Endothelial cell (in vitro differentiated cells): ENCODE data around the gene EXOSC7. TPM values are rescaled to one million over a fixed set of nuclear protein-coding genes. Genes with fewer than 3 reads are reported as not detected.

Experiments used
- DNase-seq: peaks from one replicate; pipeline ENCODE4 v3.0.0; 2021; ENCODE audit warnings: low spot score
- H3K27ac Mint-ChIP-seq: one replicate; pipeline ENCODE4 v1.8.0; 2021; ENCODE audit warnings: mixed read lengths, inconsistent platforms; ENCODE audit not compliant: unreplicated experiment
- H3K27me3 Mint-ChIP-seq: one replicate; pipeline ENCODE4 v1.8.0; 2021; ENCODE audit warnings: mild to moderate bottlenecking, moderate library complexity, mixed read lengths, inconsistent platforms; ENCODE audit not compliant: unreplicated experiment
- H3K36me3 Mint-ChIP-seq: one replicate; pipeline ENCODE4 v1.8.0; 2021; ENCODE audit warnings: mild to moderate bottlenecking, low read depth, mixed read lengths, inconsistent platforms; ENCODE audit not compliant: unreplicated experiment
- H3K4me1 Mint-ChIP-seq: one replicate; pipeline ENCODE4 v1.8.0; 2021; ENCODE audit warnings: mild to moderate bottlenecking, mixed read lengths, inconsistent platforms; ENCODE audit not compliant: unreplicated experiment
- H3K4me3 Mint-ChIP-seq: one replicate; pipeline ENCODE4 v1.8.0; 2021; ENCODE audit warnings: mild to moderate bottlenecking, mixed read lengths, inconsistent platforms; ENCODE audit not compliant: unreplicated experiment
- H3K9me3 Mint-ChIP-seq: one replicate; pipeline ENCODE4 v1.8.0; 2021; ENCODE audit warnings: mixed read lengths, inconsistent platforms; ENCODE audit not compliant: unreplicated experiment
- CTCF ChIP-seq: fragments of 200-600 bp; sonication (generic); IDR thresholded peaks from one replicate; pipeline ENCODE4 v1.5.0; 2021; ENCODE audit warnings: antibody characterized with exemption; ENCODE audit not compliant: unreplicated experiment
- total RNA-seq: library from RNA; stranded (reverse); fragmentation: NEBNext Ultra II Directional; extraction: Animal tissue kit (Norgen Biotek cat#: 25700); gene quantifications from one replicate; pipeline ENCODE4 v1.2.1, GENCODE V29; 2021; ENCODE audit not compliant: unreplicated experiment

The EXOSC7 gene
- total RNA-seq, 1 donor from 2014 or later: 33.2 TPM

GRCh38 chr3:45034612-45035252 lies 58.7 kb downstream of the EXOSC7 start:
- Mint-ChIP-seq H3K36me3 (peaks cover 3% of the 10 kb centered on the region), H3K4me3 (no peak overlapping the region), H3K9me3 (no peaks in the 10 kb centered on the region), H3K27ac (no peak overlapping the region), H3K27me3 (peaks cover 5% of the 10 kb centered on the region), H3K4me1 (peaks cover 13% of the 10 kb centered on the region)
- no peak for DNase-seq
- TF ChIP-seq CTCF: no peak

- Mint-ChIP-seq H3K27me3 (peaks cover 5% of the 10 kb centered on the region), H3K4me3 (no peak overlapping the region), H3K36me3 (peaks cover 3% of the 10 kb centered on the region), H3K4me1 (peaks cover 13% of the 10 kb centered on the region), H3K27ac (no peak overlapping the region), H3K9me3 (no peaks in the 10 kb centered on the region)
- no peak for TF ChIP-seq CTCF
- DNase-seq: peak; percentile 26
These were observed 59.6 kb downstream of the EXOSC7 start for GRCh38 chr3:45035441-45036301.

- no peak overlapping the region for H3K27ac Mint-ChIP-seq
- peak; percentile 96 for TF ChIP-seq CTCF
- no peaks in the 10 kb centered on the region for H3K9me3 Mint-ChIP-seq
- peaks cover 13% of the 10 kb centered on the region for H3K4me1 Mint-ChIP-seq
- no peak overlapping the region for H3K4me3 Mint-ChIP-seq
- no peaks in the 10 kb centered on the region for H3K36me3 Mint-ChIP-seq
- peaks cover 5% of the 10 kb centered on the region for H3K27me3 Mint-ChIP-seq
- DNase-seq: peak; percentile 92
These were observed 61.8 kb downstream of the EXOSC7 start for GRCh38 chr3:45037720-45038455.

GRCh38 chr3:45041666-45042065 lies 65.6 kb downstream of the EXOSC7 start:
- no peaks in the 10 kb centered on the region for H3K9me3 Mint-ChIP-seq
- H3K27me3 Mint-ChIP-seq: peaks cover 1% of the 10 kb centered on the region
- H3K4me1 Mint-ChIP-seq: no peaks in the 10 kb centered on the region
- no peaks in the 10 kb centered on the region for H3K36me3 Mint-ChIP-seq
- H3K4me3 Mint-ChIP-seq: no peak overlapping the region
- no peak for TF ChIP-seq CTCF
- DNase-seq: no peak
- H3K27ac Mint-ChIP-seq: no peak overlapping the region
